Lung (tissue), 12 donors: ENCODE results near the gene COPS7A. TPM values are rescaled to one million over a fixed set of nuclear protein-coding genes. Genes with fewer than 3 reads are reported as not detected.
"Not testable (repeated sequence)": the region's sequence is repeated elsewhere in the genome, so short reads cannot be mapped to it uniquely, and the experiment has no call there.

ENCODE experiments used
- ATAC-seq: fragments of 200-7000 bp; cut with Tn5 transposase; one replicate; pipeline ENCODE4 v1.9.1; 2020; ENCODE audit warnings: moderate number of reproducible peaks; ENCODE audit not compliant: insufficient read depth, low FRiP score
- DNase-seq, 3 donors: peaks; one replicate each; pipeline ENCODE4 v3.0.0-alpha.2; 2013 to 2017
- H3K27ac ChIP-seq, 2 donors: one replicate each; pipeline ENCODE4 v1.5.1; 2013; ENCODE audit warnings: mild to moderate bottlenecking in 2 of 2, moderate library complexity in 2 of 2, control low read depth in 1 of 2, inconsistent platforms in 1 of 2, low read depth in 1 of 2, low read length in 1 of 2
- H3K27me3 ChIP-seq, 3 donors: one replicate each; pipeline ENCODE4 v1.5.1; 2013; ENCODE audit warnings: low read length in 2 of 3; ENCODE audit not compliant: control insufficient read depth in 3 of 3, insufficient read depth in 3 of 3
- H3K36me3 ChIP-seq, 4 donors: one replicate each; pipeline ENCODE4 v1.5.1; 2013; ENCODE audit warnings: low read length in 4 of 4, mild to moderate bottlenecking in 1 of 4, moderate library complexity in 1 of 4; ENCODE audit not compliant: control insufficient read depth in 4 of 4, insufficient read depth in 4 of 4
- H3K4me1 ChIP-seq, 5 donors: one replicate each; pipeline ENCODE4 v1.5.1; 2013; ENCODE audit warnings: low read length in 5 of 5, mild to moderate bottlenecking in 2 of 5, moderate library complexity in 1 of 5; ENCODE audit not compliant: control insufficient read depth in 5 of 5, insufficient read depth in 5 of 5
- H3K4me3 ChIP-seq: one replicate; pipeline ENCODE4 v1.5.1; 2013; ENCODE audit warnings: mild to moderate bottlenecking, control low read depth, moderate library complexity
- H3K9ac ChIP-seq, 2 donors: one replicate each; pipeline ENCODE4 v1.5.1; 2013; ENCODE audit warnings: low read length in 2 of 2, control low read depth in 1 of 2; ENCODE audit not compliant: insufficient read depth in 1 of 2
- H3K9me3 ChIP-seq, 4 donors: one replicate each; pipeline ENCODE4 v1.5.1; 2013; ENCODE audit warnings: low read length in 3 of 4, mild to moderate bottlenecking in 1 of 4, moderate library complexity in 1 of 4; ENCODE audit not compliant: control insufficient read depth in 4 of 4, insufficient read depth in 3 of 4
- whole genome bisulfite sequencing, 2 donors: extraction: QIAGEN DNeasy Blood & Tissue Kit; methylation state at CpG; one replicate each; pipeline ENCODE4 v1.1.7; 2013; 5-methylcytosine and 5-hydroxymethylcytosine counted together
- polyA plus RNA-seq, 2 donors: library from polyadenylated mRNA; stranded (reverse); fragments of 200-250 nt; gene quantifications; one replicate each; pipeline ENCODE4 v1.2.1, GENCODE V29; 2013
- total RNA-seq, 2 donors: library from RNA; depleted of rRNA in 1 of 2; stranded (reverse); fragments of >200 nt in 1 of 2; gene quantifications; one replicate each; pipeline ENCODE4 v1.2.1, GENCODE V29; 2014 to 2021
- TF ChIP-seq, protein P1 (sequence below): IDR thresholded peaks from 2 replicates; pipeline ENCODE4 v1.5.1; 2012; ENCODE audit warnings: mild to moderate bottlenecking; ENCODE audit errors: control extremely low read depth, extremely low read depth
- donor health status: control.
- donor health status: control.
- donor health status: Bipolar disorder and iron deficiency.
- donor health status: healthy.
- donor health status: DM: yes; HTN: yes; CAD: no.

COPS7A gene
- total and polyA plus RNA-seq, 4 donors = 40.1 to 74.7 (median 61.2) TPM

DNA sequence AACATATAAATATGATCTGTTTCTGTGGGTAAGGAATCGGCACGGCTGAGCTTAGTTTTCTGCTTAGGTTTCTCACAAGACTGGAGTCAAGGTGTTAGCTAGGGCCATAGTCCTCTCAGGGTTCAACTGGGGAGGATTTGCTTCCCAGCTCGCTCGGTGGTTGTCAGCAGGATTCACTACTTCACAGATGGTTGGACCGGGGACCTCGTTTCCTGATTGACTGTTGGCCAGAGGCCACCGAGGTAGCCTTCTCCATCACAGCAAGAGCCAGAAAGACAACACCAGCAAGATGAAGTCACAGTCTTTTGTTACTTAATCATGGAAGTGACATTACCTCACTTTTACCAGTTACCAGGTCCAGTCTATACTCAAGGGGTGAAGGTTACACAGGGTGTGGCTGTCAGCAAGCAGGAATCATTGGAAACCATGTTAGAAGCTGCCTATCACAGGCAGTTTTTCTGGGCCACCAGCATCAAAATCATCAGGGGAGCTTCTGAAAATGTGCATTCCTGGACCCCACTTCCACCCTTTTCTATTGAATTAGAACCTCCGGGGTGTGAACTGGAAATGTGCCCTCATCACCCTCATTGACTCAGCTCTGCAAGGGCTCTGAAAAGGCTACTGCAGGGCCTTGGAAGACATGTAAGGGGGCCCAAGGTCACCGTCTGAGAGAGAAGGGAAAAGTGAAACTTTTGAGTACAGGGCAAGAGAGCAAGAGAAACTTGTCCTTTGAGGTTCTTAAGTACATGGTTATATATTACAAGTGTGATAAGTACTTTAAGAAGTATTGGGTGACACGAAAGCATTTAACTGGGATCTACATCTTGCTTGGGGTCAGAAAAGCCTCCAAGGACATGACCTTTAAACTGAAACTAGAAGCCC is 10.9 kb downstream of the COPS7A start:
- no peak for ATAC-seq
- no peak overlapping the region for H3K27ac ChIP-seq

DNA sequence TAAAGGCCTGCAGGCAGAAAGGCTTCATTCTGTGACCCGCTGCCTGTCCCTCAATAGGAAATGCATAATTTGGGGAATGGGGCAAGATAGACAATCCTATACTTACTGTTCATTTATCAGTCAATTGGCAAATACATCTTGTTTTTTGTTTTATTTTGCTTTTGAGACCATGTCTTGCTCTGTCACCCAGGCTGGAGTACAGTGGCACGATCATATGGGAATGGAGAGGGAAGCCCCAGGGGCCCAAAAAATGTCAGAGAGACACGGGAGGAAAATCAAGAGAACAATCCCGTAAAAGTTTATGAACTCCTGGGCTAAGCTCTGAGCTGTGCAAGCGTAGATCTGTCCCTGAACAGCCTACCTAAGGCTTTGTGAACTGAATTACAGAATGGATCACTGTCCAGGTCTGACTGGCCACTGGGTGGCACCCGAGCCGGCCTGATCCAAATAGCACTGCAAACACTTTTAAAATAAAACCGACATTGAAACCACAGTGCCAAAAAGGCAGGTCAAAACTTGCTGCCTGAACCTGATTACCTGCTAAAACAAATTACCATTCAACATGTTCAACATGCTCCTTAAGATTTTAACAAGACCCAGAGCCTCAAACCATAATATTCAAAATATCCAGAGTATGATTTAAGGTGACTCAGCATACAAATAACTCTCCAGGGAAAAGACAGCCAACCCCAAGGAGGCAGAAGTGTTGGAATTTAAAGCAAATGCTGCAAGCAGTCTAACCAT is 11.8 kb downstream of the COPS7A start:
- no peak for ATAC-seq
- TF ChIP-seq, protein P1, sequence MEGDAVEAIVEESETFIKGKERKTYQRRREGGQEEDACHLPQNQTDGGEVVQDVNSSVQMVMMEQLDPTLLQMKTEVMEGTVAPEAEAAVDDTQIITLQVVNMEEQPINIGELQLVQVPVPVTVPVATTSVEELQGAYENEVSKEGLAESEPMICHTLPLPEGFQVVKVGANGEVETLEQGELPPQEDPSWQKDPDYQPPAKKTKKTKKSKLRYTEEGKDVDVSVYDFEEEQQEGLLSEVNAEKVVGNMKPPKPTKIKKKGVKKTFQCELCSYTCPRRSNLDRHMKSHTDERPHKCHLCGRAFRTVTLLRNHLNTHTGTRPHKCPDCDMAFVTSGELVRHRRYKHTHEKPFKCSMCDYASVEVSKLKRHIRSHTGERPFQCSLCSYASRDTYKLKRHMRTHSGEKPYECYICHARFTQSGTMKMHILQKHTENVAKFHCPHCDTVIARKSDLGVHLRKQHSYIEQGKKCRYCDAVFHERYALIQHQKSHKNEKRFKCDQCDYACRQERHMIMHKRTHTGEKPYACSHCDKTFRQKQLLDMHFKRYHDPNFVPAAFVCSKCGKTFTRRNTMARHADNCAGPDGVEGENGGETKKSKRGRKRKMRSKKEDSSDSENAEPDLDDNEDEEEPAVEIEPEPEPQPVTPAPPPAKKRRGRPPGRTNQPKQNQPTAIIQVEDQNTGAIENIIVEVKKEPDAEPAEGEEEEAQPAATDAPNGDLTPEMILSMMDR = peak; percentile 72
- Histone ChIP-seq H3K27ac (no peak overlapping the region), H3K36me3 (peaks cover 1 to 18% (median 14%) of the 10 kb centered on the region in 4 donors), H3K27me3 (no peaks in the 10 kb centered on the region), H3K4me3 (no peak overlapping the region), H3K4me1 (peaks cover 0 to 4% (median 0%) of the 10 kb centered on the region in 5 donors), H3K9ac (no peak overlapping the region), H3K9me3 (no peaks in the 10 kb centered on the region)
- WGBS, 2 donors = 41 to 46% methylated on average over 8 of the region's 8 CpGs
- peak; percentile 66 to 76 (median 67) for DNase-seq

More for the DNA sequence above, 10.9 kb downstream of the COPS7A start:
- no peaks in the 10 kb centered on the region for H3K9me3 ChIP-seq
- no peak overlapping the region for H3K4me3 ChIP-seq
- WGBS, 2 donors = 73 to 84% methylated on average over 10 of the region's 10 CpGs
- H3K36me3 ChIP-seq = peaks cover 3 to 26% (median 22%) of the 10 kb centered on the region in 4 donors
- H3K27me3 ChIP-seq = no peaks in the 10 kb centered on the region
- no peak overlapping the region for H3K9ac ChIP-seq
- TF ChIP-seq, protein P1 = no peak
- peaks cover 0 to 4% (median 0%) of the 10 kb centered on the region in 5 donors for H3K4me1 ChIP-seq
- no peak for DNase-seq

DNA sequence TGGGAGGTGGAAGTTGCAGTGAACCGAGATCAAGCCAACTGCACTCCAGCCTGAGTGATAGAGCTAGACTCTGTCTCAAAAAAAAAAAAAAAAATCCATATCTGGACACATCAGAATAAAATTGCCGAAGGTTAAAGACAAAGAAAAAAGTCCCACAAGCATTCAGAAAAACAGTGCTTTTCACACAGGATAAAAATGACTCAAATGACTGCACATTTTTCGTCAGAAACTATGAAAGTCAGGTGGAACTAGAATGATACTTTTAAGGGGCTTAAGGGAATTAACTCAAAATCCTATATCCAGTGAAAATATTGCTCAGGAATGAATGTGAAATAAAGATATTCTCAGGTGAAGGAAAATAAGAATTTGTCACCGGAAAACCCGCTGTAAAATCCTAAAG is 12.9 kb downstream of the COPS7A start:
- ATAC-seq (no peak), DNase-seq (no peak)
- H3K36me3 ChIP-seq = peaks cover 0 to 10% (median 6%) of the 10 kb centered on the region in 4 donors
- no peaks in the 10 kb centered on the region for H3K9me3 ChIP-seq
- H3K4me3 ChIP-seq = no peak overlapping the region
- H3K27ac ChIP-seq = no peak overlapping the region
- peaks cover 0 to 4% (median 0%) of the 10 kb centered on the region in 5 donors for H3K4me1 ChIP-seq
- WGBS, 2 donors = 94 to 98% methylated on average over 5 of the region's 5 CpGs
- H3K9ac ChIP-seq = no peak overlapping the region
- TF ChIP-seq, protein P1 = no peak
- no peaks in the 10 kb centered on the region for H3K27me3 ChIP-seq

DNA sequence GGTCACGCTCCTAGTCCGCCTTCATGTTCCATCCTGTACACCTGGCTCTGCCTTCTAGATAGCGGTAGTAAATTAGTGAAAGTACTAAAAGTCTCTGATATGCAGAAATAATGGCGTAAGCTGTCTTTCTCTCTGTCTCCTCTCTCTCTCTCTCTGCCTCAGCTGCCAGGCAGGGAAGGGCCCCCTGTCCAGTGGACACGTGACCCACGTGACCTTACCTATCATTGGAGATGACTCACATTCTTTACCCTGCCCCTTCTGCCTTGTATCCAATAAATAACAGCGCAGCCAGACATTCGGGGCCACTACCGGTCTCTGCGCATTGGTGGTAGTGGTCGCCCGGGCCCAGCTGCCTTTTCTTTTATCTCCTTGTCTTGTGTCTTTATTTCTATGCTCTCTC is 18.2 kb downstream of the COPS7A start:
- H3K27ac ChIP-seq, H3K4me1 ChIP-seq, DNase-seq, ATAC-seq, H3K27me3 ChIP-seq, H3K36me3 ChIP-seq, H3K9ac ChIP-seq, H3K4me3 ChIP-seq, H3K9me3 ChIP-seq: not testable (repeated sequence)
- WGBS, 2 donors = 82 to 86% methylated on average over 11 to 12 of the region's 12 CpGs
